ENCODE measurements around the gene CDC6. TPM values are rescaled to one million over a fixed set of nuclear protein-coding genes. Genes with fewer than 3 reads are reported as not detected.

The CDC6 gene
- total RNA-seq, 1 donor from 2014 or later: 49.2 TPM

DNA sequence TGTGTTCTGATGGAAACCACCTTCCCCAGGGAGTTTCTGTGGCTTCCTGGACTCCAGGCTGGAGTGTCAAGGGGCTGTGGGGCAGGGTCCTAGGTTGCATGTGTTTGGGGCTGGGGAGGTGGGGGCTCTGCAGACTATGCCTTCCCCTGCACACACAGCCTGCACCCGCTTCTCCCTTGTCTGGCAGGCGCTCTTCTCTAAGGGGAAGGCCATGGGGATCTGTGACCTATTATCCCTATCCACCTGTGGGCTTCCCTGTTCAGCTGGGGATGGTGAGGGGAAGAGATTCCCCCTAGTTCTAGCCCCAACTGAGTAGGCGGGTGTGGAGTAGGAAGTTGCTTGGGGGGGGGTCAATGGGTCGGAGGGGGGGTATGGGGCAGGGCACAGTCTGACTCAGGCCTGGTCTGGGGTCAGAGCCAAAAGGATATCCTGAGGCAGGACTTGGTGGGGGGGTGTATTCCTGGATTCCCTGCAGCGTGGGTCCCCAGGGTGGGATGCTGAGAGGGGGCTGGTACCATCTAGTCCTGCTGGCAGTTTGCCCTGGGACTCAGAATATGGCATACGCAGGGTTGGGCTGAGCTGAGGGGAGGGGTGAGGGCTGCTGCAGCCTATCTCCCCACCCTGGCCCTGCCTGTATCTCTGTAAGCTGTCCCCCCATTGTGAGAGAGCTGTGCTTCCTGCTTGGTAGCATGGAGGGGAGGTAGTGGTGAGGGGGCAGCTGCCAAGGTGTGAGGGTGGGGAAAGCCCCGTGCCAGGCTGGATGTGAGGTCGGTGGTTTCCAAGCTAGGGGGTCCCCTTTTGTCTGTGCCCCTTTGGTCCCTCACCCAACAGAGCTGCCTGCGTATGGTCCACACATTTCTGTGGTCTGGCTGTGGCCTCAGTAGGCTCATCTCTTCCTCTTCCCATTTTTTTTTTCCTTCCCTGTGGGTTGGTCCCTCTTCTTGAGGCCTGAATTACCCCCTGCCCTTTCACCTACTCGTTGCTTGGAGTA, 36.0 kb downstream of the CDC6 start:
- no peak for DNase-seq (ENCODE audit: low read depth)
- no peak for TF ChIP-seq CTCF (conservative IDR thresholded peaks at IDR 0.05; ENCODE audit: low read depth, low read length)
- no peak overlapping the region for H3K4me3 ChIP-seq (ENCODE audit: low read depth, low read length)

DNA sequence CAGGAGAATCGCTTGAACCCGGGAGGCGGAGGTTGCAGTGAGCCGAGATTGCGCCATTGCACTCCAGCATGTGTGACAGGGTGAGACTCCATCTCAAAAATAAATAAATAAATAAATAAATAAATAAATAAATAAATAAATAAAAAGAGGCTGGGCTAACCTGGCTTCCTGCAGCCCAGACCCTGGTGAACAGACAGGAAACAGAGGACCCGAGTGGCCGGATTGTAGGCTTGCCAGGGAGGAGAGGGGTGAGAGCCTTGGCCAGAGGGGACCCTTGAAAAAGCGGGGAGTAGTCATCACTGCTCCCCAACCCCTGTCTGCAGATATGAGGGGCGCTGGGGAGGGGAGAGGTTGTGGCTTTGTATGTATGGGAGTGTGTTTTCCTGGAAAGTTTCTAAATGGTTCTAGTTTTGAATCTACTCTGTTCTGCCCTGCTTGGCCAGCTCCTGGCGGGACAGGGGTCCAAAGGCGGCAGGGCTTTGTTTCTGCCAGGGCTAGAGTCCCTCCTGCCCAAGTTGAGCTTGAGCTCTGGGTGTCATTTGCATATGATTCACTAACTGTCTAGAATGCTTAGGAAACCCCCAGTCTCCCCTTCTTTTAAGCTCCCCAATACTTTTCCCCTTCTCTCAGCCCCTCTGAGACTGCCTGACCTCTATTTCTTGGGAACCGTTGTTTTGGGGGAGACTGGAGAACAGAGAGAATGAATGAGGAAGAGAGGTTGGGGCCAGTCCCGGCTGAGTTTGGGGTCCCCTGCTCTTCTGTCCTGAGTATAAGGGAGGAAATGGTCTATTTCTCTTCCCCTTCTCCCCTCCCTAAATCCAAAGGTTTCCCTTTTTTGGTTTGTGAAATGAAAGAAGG, 37.7 kb downstream of the CDC6 start:
- no peak overlapping the region for H3K4me3 ChIP-seq (ENCODE audit: low read depth, low read length)
- TF ChIP-seq CTCF (conservative IDR thresholded peaks at IDR 0.05; ENCODE audit: low read depth, low read length): no peak
- no peak for DNase-seq (ENCODE audit: low read depth)

DNA sequence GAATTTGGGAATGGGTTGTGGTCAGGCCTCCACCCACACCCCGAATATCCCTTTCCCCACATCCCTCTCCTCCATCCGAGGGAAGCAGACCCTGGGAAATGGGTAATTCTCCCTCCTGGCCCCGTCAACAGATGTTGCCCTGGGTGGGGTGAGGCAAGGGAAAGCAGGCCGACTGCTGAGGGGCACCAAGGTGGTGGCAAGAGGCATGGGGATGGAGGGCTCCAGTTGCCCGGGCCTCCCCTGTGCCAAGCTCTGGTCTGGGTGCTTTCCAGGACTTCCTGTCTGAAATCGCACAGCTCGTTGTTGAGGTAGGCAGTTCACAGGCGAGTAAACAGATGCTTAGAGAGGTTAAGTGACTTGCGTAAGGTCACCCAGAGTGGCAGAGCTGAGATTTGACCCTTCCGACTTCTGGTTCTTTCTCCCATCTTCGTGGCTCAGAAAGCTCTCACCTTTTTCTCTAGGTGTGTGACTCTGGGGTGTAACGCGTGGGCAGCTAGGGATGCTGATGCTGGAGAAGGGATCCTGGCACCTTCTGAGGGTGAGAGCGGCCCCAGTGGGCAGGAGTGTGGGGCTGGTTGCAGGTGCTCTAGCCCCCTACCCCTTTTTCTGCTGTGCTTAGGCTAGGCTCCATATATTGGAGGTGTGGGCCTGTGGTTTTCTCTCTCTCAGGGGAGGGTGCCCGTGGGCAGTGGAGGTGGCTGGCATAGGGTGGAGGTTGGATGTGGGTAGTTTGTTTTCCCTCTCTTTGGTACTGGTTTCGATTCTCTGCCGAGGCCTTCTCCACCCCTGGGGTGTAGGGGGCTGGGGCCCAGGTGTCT, 38.5 kb downstream of the CDC6 start:
- no peak for TF ChIP-seq CTCF (conservative IDR thresholded peaks at IDR 0.05; ENCODE audit: low read depth, low read length)
- H3K4me3 ChIP-seq (ENCODE audit: low read depth, low read length): no peak overlapping the region
- no peak for DNase-seq (ENCODE audit: low read depth)

DNA sequence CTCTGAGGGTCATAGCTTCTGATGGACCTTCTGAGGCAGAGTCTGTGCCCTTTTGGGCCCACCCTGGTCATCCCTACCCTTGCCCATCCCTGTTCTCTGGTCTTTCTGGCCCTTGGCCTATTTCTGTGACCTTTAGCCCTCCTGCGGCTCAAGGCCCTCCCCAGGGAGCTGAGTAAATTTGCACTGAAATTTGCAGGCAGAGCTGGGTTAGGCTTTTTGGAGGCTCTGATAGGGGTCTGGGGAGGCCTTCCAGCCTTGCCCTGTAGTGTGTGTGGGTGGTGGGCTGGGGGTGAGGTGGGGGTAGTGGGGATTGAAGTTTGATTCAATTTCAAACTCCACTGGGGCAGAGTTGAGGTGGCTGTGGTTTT, 39.1 kb downstream of the CDC6 start:
- no peak for TF ChIP-seq CTCF (conservative IDR thresholded peaks at IDR 0.05; ENCODE audit: low read depth, low read length)
- no peak for DNase-seq (ENCODE audit: low read depth)
- H3K4me3 ChIP-seq (ENCODE audit: low read depth, low read length): no peak overlapping the region

- H3K4me3 ChIP-seq (ENCODE audit: low read depth, low read length): no peak overlapping the region
- no peak for DNase-seq (ENCODE audit: low read depth)
- TF ChIP-seq CTCF (conservative IDR thresholded peaks at IDR 0.05; ENCODE audit: low read depth, low read length): no peak
These were observed 39.6 kb downstream of the CDC6 start for GRCh38 chr17:40327244-40327729.

DNA sequence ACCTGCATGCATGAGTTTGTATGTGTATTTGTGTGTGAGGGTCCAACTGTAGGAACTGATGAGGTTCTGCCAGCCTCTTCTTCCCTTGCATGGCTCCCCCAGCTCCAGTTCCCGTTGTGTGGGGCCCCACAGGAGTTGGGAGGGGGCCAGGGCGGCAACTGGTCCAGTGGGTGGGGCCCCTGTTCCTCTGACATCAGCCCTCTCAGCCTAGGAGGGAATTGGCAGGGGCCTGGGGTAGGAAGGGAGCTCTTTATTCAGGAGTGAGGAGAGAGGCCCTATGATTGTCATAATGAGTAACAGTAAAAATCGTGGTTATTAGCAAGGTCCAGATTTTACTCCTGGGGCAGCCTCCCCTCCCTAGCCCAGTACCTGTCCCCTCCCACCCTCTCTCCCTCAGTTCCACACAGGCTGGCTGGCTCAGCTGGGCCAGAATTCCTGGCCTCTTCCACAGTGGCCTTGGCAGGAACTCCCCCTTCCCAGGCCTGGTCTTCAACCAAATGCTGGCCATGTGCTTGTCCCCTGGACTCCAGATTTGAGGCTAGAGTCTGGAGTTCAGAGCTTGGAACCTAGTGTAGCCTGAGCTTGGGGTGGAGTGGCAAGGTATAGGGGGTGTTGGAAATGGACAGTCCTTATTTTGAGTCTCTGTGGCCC, 40.2 kb downstream of the CDC6 start:
- H3K4me3 ChIP-seq (ENCODE audit: low read depth, low read length): no peak overlapping the region
- no peak for DNase-seq (ENCODE audit: low read depth)
- TF ChIP-seq CTCF (conservative IDR thresholded peaks at IDR 0.05; ENCODE audit: low read depth, low read length): no peak

All from epithelial cell of proximal tubule (primary cell).